ENCODE measurements around the gene UNC80. TPM values are rescaled to one million over a fixed set of nuclear protein-coding genes. Genes with fewer than 3 reads are reported as not detected.

The UNC80 gene
- total and polyA plus RNA-seq, 2 of the 13 experiments (the other 11 are each of a cell fraction or from before 2014, with no cell fraction given) = not detected

DNA sequence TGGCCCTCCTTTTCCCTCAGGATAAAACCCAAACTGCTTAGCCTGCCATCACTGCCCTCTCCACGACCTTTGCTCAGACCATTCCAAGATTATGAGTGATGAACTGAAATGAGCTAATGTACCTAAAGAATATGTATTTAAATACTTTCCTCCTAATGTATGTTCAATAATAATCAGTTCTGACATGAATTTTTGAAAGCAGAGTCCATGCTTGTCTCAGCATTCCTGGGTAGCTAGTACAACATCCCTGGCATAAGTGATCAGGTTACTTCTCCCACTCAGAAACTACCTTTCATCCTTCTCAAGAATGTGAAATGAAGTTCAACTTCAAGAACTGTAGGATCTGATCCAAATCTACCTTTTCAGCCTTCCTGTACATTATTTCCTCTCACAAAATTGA lies 103.6 kb downstream of the UNC80 start (continued):
- TF ChIP-seq ZBTB37 (CRISPR knock-in tag; IDR thresholded peaks at IDR 0.05) (no peak), ZNF720 (CRISPR knock-in tag; IDR thresholded peaks at IDR 0.05) (no peak)
- TF ChIP-seq, protein P1, sequence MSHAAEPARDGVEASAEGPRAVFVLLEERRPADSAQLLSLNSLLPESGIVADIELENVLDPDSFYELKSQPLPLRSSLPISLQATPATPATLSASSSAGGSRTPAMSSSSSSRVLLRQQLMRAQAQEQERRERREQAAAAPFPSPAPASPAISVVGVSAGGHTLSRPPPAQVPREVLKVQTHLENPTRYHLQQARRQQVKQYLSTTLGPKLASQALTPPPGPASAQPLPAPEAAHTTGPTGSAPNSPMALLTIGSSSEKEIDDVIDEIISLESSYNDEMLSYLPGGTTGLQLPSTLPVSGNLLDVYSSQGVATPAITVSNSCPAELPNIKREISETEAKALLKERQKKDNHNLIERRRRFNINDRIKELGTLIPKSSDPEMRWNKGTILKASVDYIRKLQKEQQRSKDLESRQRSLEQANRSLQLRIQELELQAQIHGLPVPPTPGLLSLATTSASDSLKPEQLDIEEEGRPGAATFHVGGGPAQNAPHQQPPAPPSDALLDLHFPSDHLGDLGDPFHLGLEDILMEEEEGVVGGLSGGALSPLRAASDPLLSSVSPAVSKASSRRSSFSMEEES (CRISPR knock-in tag; IDR thresholded peaks at IDR 0.05) = no peak

DNA sequence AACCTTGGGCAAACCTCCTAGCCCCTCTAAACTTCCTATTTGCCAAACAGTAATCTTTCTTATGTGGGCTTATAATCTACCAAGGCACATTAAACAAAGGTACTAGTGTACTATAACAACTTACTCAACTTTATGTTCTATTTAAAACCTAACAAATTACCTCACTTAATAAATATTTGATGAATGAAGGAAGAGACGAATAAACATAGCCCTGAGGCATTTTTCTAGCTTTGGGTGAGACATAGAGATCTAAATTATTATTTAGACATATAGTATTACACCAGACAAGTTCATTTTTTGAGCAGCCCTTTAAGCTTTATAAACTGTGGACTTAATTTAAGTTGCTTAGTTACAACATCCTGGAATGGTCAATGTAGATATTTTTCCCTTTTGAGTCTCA lies 104.6 kb downstream of the UNC80 start:
- ATAC-seq = no peak
- POLR2A ChIA-PET = no interaction called here
- DNase-seq (ENCODE audit: low spot score) = no peak
- no peak for FAIRE-seq
- no peaks in the 10 kb centered on the region for H3K79me2 ChIP-seq (ENCODE audit: insufficient read depth, low read length)
- in situ Hi-C loops (cut with HindIII; ENCODE audit: extremely low pct_ligation_motif_present, low pct_unique_long_range_greater_than_20kb) = no loop called here
- no peaks in the 10 kb centered on the region for H3K4me1 ChIP-seq (ENCODE audit: insufficient read depth, low read length)
- no peak overlapping the region for H3K4me3 ChIP-seq (replicated peaks in 1 of 3; ENCODE audit: insufficient read depth in 1 of 3, low read depth in 2 of 3, low read length in 3 of 3)
- H3K27ac ChIP-seq (ENCODE audit: extremely low read length, insufficient read depth, low read length) = no peak overlapping the region
- H3K4me2 ChIP-seq (ENCODE audit: low read depth, low read length) = no peak overlapping the region
- intact Hi-C loops (cut with micrococcal nuclease; ENCODE audit: unreplicated experiment) = no loop called here
- no peaks in the 10 kb centered on the region for H4K20me1 ChIP-seq (ENCODE audit: insufficient read depth, low read length)
- H3K27me3 ChIP-seq (ENCODE audit: control insufficient read depth in 1 of 2, insufficient read depth in 2 of 2, low read length in 2 of 2) = no peaks in the 10 kb centered on the region
- no peaks in the 10 kb centered on the region for H3K36me3 ChIP-seq (replicated peaks in 1 of 2; ENCODE audit: control insufficient read depth in 1 of 2, insufficient read depth in 2 of 2, low read length in 2 of 2)
- BruUV-seq (replicated peaks) = no TSS peak
- H3K9ac ChIP-seq (ENCODE audit: insufficient read depth, low read depth, low read length) = no peak overlapping the region
- no peak overlapping the region for H2AFZ ChIP-seq (ENCODE audit: low read length)
- CTCF ChIA-PET (ENCODE audit: low intra/inter-chr PET ratio, low total read pairs) = no interaction called here
- no peaks in the 10 kb centered on the region for H3K9me3 ChIP-seq (ENCODE audit: low read length)
- 0% methylated on average over 1 of the region's 1 CpG for WGBS (ENCODE audit: low lambda C conversion rate)
- TF ChIP-seq, protein P2, sequence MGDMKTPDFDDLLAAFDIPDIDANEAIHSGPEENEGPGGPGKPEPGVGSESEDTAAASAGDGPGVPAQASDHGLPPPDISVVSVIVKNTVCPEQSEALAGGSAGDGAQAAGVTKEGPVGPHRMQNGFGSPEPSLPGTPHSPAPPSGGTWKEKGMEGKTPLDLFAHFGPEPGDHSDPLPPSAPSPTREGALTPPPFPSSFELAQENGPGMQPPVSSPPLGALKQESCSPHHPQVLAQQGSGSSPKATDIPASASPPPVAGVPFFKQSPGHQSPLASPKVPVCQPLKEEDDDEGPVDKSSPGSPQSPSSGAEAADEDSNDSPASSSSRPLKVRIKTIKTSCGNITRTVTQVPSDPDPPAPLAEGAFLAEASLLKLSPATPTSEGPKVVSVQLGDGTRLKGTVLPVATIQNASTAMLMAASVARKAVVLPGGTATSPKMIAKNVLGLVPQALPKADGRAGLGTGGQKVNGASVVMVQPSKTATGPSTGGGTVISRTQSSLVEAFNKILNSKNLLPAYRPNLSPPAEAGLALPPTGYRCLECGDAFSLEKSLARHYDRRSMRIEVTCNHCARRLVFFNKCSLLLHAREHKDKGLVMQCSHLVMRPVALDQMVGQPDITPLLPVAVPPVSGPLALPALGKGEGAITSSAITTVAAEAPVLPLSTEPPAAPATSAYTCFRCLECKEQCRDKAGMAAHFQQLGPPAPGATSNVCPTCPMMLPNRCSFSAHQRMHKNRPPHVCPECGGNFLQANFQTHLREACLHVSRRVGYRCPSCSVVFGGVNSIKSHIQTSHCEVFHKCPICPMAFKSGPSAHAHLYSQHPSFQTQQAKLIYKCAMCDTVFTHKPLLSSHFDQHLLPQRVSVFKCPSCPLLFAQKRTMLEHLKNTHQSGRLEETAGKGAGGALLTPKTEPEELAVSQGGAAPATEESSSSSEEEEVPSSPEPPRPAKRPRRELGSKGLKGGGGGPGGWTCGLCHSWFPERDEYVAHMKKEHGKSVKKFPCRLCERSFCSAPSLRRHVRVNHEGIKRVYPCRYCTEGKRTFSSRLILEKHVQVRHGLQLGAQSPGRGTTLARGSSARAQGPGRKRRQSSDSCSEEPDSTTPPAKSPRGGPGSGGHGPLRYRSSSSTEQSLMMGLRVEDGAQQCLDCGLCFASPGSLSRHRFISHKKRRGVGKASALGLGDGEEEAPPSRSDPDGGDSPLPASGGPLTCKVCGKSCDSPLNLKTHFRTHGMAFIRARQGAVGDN (CRISPR knock-in tag; IDR thresholded peaks at IDR 0.05) = no peak
- TF ChIP-seq LRRFIP1 (CRISPR knock-in tag; conservative IDR thresholded peaks at IDR 0.05) (no peak), ISL2 (CRISPR knock-in tag; IDR thresholded peaks at IDR 0.05) (no peak), PHF5A (CRISPR knock-in tag; IDR thresholded peaks at IDR 0.05; ENCODE audit: low read depth, unreplicated experiment) (no peak), ZNF275 (CRISPR knock-in tag; IDR thresholded peaks at IDR 0.05; ENCODE audit: borderline replicate concordance) (no peak), YEATS2 (CRISPR knock-in tag; IDR thresholded peaks at IDR 0.05; ENCODE audit: borderline replicate concordance) (no peak)
- TF ChIP-seq, protein P3, sequence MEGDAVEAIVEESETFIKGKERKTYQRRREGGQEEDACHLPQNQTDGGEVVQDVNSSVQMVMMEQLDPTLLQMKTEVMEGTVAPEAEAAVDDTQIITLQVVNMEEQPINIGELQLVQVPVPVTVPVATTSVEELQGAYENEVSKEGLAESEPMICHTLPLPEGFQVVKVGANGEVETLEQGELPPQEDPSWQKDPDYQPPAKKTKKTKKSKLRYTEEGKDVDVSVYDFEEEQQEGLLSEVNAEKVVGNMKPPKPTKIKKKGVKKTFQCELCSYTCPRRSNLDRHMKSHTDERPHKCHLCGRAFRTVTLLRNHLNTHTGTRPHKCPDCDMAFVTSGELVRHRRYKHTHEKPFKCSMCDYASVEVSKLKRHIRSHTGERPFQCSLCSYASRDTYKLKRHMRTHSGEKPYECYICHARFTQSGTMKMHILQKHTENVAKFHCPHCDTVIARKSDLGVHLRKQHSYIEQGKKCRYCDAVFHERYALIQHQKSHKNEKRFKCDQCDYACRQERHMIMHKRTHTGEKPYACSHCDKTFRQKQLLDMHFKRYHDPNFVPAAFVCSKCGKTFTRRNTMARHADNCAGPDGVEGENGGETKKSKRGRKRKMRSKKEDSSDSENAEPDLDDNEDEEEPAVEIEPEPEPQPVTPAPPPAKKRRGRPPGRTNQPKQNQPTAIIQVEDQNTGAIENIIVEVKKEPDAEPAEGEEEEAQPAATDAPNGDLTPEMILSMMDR (CRISPR knock-in tag; IDR thresholded peaks at IDR 0.05) = no peak
